ENCODE measurements around the gene ERGIC2. TPM values are rescaled to one million over a fixed set of nuclear protein-coding genes. Genes with fewer than 3 reads are reported as not detected.
"Not testable (repeated sequence)": the region's sequence is repeated elsewhere in the genome, so short reads cannot be mapped to it uniquely, and the experiment has no call there.

The ERGIC2 gene
- total RNA-seq, 1 experiment from 2014 or later = 115 TPM

DNA sequence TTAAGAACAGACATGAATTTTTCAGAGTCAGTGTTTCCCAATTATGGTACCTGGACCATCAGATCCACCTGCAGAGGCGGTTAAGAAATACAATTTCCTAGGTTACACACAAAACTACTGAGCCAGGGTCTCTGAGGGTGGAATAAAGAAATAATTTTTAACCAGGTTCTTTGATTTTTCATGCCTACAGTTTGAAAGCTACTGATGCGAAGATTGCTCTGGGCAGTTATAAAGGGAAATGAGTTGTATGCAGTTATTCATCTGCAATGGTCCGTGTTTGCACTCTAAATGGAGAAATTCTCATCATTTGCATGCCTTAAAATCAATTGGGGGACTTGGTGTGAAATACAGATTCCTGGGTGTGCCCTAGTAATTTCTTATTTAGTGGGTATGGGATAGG, 89.7 kb downstream of the ERGIC2 start:
- peaks cover 4% of the 10 kb centered on the region; the same call in 1 of the 2 replicates for H3K9me3 ChIP-seq (replicated peaks)
- peaks cover 12% of the 10 kb centered on the region for H3K4me1 ChIP-seq
- H3K36me3 ChIP-seq = no peaks in the 10 kb centered on the region
- no peak overlapping the region for H3K27ac ChIP-seq
- no peaks in the 10 kb centered on the region for H3K27me3 ChIP-seq
- H3K4me3 ChIP-seq = no peak overlapping the region
- no peak for DNase-seq

DNA sequence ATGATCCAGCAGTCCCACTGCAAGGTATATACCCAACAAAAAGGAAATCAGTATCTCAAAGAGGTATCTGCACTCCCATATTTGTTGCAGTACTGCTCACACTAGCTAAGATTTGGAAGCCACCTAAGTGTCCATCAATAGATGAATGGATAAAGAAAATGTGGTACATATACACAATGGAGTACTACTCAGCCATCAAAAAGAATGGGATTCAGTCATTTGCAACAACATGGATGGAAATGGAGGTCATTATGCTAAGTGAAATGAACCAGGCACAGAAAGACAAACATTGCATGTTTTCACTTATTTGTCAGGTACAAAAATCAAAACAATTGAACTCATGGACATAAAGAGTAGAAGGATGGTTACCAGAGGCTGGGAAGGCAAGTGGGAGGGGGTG, 90.5 kb downstream of the ERGIC2 start:
- not testable (repeated sequence) for H3K4me3 ChIP-seq; H3K36me3 ChIP-seq; H3K27ac ChIP-seq; H3K9me3 ChIP-seq (replicated peaks); DNase-seq; H3K27me3 ChIP-seq
- H3K4me1 ChIP-seq = peaks cover 15% of the 10 kb centered on the region

DNA sequence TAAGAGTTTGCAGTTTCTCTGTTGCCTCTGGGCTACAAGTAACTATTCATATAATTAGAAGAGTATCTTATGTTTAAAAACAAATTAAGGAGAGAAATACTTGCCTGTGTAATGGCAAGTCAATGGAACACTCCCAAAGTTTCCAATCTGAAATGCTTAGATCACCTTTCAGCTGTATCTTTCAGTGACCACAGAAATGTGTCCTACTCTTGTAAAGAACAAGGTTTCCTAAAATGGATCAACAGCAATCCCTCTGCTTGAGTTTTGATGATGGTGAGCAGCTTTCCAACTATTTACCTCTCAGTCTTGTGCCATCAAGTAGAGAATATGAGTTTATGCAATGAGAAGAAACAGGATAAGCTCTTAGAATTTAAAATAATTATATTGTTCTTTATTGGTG, 92.9 kb downstream of the ERGIC2 start:
- Histone ChIP-seq H3K27ac (no peak overlapping the region; the same call in 1 of the 2 replicates), H3K36me3 (no peaks in the 10 kb centered on the region), H3K9me3 (replicated peaks) (peaks cover 4% of the 10 kb centered on the region; the same call in 1 of the 2 replicates), H3K4me1 (peaks cover 18% of the 10 kb centered on the region), H3K27me3 (no peaks in the 10 kb centered on the region), H3K4me3 (no peak overlapping the region)
- no peak for DNase-seq

DNA sequence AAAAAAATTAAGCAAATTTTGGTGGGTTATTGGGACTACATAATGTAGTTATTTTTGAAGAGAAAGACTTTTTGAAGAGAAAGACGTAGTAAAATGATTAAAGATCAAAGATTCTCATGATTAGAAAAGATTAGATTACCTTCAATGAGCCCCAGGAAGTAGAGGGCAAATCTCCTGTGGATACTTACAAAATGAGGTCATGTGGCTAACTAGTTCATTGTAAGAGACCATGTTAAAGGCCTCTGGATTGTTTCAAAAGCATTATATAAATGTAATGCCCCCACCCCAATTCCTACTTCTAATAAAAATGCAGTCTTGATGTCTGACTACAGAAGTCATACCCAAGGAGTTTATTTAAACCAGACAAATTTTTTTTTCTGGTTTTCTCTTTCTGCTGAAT, 93.3 kb downstream of the ERGIC2 start:
- H3K36me3 ChIP-seq = no peaks in the 10 kb centered on the region
- H3K27ac ChIP-seq = no peak overlapping the region; the same call in 1 of the 2 replicates
- H3K4me1 ChIP-seq = peaks cover 22% of the 10 kb centered on the region
- H3K27me3 ChIP-seq = no peaks in the 10 kb centered on the region
- H3K4me3 ChIP-seq = no peak overlapping the region
- no peak for DNase-seq
- H3K9me3 ChIP-seq (replicated peaks) = peaks cover 4% of the 10 kb centered on the region; the same call in 1 of the 2 replicates

Other genes with a start within 250 kb of the ERGIC2 start
- 12.6 and 19.1 TPM in 2 replicates for gene FAR2, start 231.9 kb downstream of the ERGIC2 start, total RNA-seq (2014; rRNA removed; shearing (Covaris generic))
- 0.45 and 0.76 TPM in 2 replicates for gene OVCH1, start 116.5 kb upstream of the ERGIC2 start, total RNA-seq (2014; rRNA removed; shearing (Covaris generic))

Measured in SJCRH30 (cell line).